GM12873 (cell line): ENCODE results near the gene SPARCL1.

ENCODE experiments used
- TF ChIP-seq, protein P1 (sequence below): IDR thresholded peaks from 2 replicates; pipeline ENCODE4 v1.5.1; 2012; ENCODE audit warnings: low read depth, mild to moderate bottlenecking, moderate library complexity, low read length, control low read depth; ENCODE audit not compliant: insufficient read depth; ENCODE audit errors: missing control alignments

Gene SPARCL1, protein sequence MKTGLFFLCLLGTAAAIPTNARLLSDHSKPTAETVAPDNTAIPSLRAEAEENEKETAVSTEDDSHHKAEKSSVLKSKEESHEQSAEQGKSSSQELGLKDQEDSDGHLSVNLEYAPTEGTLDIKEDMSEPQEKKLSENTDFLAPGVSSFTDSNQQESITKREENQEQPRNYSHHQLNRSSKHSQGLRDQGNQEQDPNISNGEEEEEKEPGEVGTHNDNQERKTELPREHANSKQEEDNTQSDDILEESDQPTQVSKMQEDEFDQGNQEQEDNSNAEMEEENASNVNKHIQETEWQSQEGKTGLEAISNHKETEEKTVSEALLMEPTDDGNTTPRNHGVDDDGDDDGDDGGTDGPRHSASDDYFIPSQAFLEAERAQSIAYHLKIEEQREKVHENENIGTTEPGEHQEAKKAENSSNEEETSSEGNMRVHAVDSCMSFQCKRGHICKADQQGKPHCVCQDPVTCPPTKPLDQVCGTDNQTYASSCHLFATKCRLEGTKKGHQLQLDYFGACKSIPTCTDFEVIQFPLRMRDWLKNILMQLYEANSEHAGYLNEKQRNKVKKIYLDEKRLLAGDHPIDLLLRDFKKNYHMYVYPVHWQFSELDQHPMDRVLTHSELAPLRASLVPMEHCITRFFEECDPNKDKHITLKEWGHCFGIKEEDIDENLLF

GRCh38 chr4:87529187-87529586 lies at the start of gene SPARCL1:
Gene SPARCL1, minus strand, starts transcription at chr4:87529376. Its CDS starts 29,802 bp downstream, at chr4:87499574.
- TF ChIP-seq, protein P1, sequence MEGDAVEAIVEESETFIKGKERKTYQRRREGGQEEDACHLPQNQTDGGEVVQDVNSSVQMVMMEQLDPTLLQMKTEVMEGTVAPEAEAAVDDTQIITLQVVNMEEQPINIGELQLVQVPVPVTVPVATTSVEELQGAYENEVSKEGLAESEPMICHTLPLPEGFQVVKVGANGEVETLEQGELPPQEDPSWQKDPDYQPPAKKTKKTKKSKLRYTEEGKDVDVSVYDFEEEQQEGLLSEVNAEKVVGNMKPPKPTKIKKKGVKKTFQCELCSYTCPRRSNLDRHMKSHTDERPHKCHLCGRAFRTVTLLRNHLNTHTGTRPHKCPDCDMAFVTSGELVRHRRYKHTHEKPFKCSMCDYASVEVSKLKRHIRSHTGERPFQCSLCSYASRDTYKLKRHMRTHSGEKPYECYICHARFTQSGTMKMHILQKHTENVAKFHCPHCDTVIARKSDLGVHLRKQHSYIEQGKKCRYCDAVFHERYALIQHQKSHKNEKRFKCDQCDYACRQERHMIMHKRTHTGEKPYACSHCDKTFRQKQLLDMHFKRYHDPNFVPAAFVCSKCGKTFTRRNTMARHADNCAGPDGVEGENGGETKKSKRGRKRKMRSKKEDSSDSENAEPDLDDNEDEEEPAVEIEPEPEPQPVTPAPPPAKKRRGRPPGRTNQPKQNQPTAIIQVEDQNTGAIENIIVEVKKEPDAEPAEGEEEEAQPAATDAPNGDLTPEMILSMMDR: no peak

DNA sequence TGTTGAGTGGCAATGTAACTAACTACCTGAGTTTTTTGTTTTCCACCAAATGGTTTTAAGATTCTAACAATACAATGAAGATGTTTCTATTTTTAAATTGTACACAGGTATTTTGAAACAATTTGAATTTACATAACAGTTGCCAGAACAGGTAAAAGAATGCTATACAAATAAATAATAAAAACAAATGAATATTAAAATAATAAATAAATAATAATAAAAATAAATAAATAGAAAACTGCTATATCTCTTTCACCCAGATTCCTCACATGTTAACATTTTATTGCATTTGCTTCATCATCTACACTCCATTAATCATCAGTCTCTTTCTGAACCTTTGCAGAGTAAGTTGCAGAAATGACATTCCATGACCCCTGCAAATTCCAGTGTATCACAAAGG lies 46.8 kb upstream of the SPARCL1 start:
- TF ChIP-seq, protein P1: no peak

- TF ChIP-seq, protein P1: no peak
Measured at GRCh38 chr4:87575408-87575807, 46.2 kb upstream of the SPARCL1 start.

- TF ChIP-seq, protein P1: no peak
Measured at GRCh38 chr4:87574996-87575395, 45.8 kb upstream of the SPARCL1 start.

- TF ChIP-seq, protein P1: no peak
Measured at GRCh38 chr4:87570290-87570805, 41.2 kb upstream of the SPARCL1 start.

- TF ChIP-seq, protein P1: no peak
Measured at GRCh38 chr4:87567191-87567590, 38.0 kb upstream of the SPARCL1 start.

GRCh38 chr4:87566276-87566675 lies 37.1 kb upstream of the SPARCL1 start:
- TF ChIP-seq, protein P1: no peak
